Stimulated activated naive CD8-positive, alpha-beta T cell treated with anti-CD3 and anti-CD28 coated beads, Interleukin-15, Interleukin-2, amounts not matched to agents 100 ng/mL and 50 ng/mL, for 24 hours (primary cell): ENCODE data around the gene CAMTA1.
"Not testable (repeated sequence)": the region's sequence is repeated elsewhere in the genome, so short reads cannot be mapped to it uniquely, and the experiment has no call there.

Source experiments
- H3K27ac Mint-ChIP-seq: one replicate; pipeline ENCODE4 v1.8.0; 2021; ENCODE audit warnings: mild to moderate bottlenecking, mixed read lengths
- H3K27me3 Mint-ChIP-seq: one replicate; pipeline ENCODE4 v1.8.0; 2021; ENCODE audit warnings: mixed read lengths
- H3K36me3 Mint-ChIP-seq: one replicate; pipeline ENCODE4 v1.8.0; 2021; ENCODE audit warnings: low read depth, mixed read lengths
- H3K4me1 Mint-ChIP-seq: one replicate; pipeline ENCODE4 v1.8.0; 2021; ENCODE audit warnings: low read depth, mixed read lengths
- H3K4me3 Mint-ChIP-seq: one replicate; pipeline ENCODE4 v1.8.0; 2021; ENCODE audit warnings: mild to moderate bottlenecking, mixed read lengths
- H3K9me3 Mint-ChIP-seq: one replicate; pipeline ENCODE4 v1.8.0; 2021; ENCODE audit warnings: mixed read lengths

CAMTA1 gene

DNA sequence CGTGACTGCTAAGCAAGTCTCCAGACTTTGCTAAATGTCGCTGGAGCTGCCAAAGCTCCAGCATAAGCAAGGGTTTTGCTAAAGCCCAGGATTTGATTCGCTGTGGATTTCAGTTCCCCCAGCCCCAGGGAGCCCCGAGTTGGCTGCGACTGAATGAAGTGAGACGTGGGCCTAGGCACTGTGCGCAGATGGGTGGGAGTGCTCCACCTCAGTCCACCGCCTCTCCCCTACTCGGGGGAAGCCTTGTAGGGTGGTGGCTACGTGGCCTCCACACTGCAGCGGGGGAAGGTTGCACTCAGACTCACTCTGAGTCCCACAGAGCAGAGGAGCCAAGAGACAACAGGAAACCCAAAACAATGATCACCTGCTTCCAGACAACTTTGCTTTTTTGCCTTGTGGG lies 588.0 kb downstream of the CAMTA1 start:
- peaks cover 8% of the 10 kb centered on the region for H3K27me3 Mint-ChIP-seq
- no peaks in the 10 kb centered on the region for H3K4me1 Mint-ChIP-seq
- no peaks in the 10 kb centered on the region for H3K9me3 Mint-ChIP-seq
- H3K36me3 Mint-ChIP-seq, result no peaks in the 10 kb centered on the region
- no peak overlapping the region for H3K4me3 Mint-ChIP-seq
- H3K27ac Mint-ChIP-seq, result no peak overlapping the region

GRCh38 chr1:7373876-7374562 lies 588.8 kb downstream of the CAMTA1 start:
- Mint-ChIP-seq H3K27ac (no peak overlapping the region), H3K9me3 (no peaks in the 10 kb centered on the region), H3K27me3 (peaks cover 9% of the 10 kb centered on the region), H3K4me1 (no peaks in the 10 kb centered on the region), H3K36me3 (no peaks in the 10 kb centered on the region), H3K4me3 (no peak overlapping the region)

DNA sequence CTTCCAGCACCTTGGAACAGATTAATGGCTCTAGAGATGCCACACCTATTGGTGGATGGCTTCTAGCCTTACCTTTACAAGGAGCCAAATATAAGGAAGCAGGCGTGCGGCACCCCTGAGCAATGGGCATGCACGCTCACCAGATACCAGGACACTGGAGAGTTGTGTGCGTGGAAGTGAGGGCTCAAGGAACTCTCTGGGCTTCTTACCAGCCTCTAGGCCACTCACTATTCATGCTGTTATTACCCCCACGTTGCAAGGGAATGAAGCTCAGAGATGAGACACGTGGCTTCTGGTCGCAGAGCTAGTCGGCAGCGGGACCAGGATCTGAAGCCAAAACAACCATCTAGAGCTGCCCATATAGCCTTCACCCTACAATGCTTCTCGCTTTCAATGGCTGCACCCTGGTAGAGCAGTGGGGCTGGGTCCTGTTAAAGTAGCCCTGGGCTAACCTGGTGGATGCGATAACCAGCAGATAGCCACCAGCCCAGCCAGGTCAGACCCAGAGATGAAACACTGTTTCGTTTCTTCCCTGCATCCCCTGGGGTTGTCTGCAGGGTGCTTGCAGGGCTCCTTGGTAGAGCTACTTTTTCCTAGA lies 589.4 kb downstream of the CAMTA1 start:
- no peak overlapping the region for H3K4me3 Mint-ChIP-seq
- H3K4me1 Mint-ChIP-seq, result no peaks in the 10 kb centered on the region
- no peak overlapping the region for H3K27ac Mint-ChIP-seq
- H3K9me3 Mint-ChIP-seq, result no peaks in the 10 kb centered on the region
- H3K36me3 Mint-ChIP-seq, result no peaks in the 10 kb centered on the region
- H3K27me3 Mint-ChIP-seq, result peaks cover 11% of the 10 kb centered on the region

GRCh38 chr1:7375329-7375728 lies 590.1 kb downstream of the CAMTA1 start:
- no peaks in the 10 kb centered on the region for H3K36me3 Mint-ChIP-seq
- peaks cover 11% of the 10 kb centered on the region for H3K27me3 Mint-ChIP-seq
- H3K9me3 Mint-ChIP-seq, result no peaks in the 10 kb centered on the region
- no peak overlapping the region for H3K4me3 Mint-ChIP-seq
- H3K4me1 Mint-ChIP-seq, result no peaks in the 10 kb centered on the region
- H3K27ac Mint-ChIP-seq, result no peak overlapping the region

GRCh38 chr1:7375781-7376660 lies 590.8 kb downstream of the CAMTA1 start:
- peaks cover 11% of the 10 kb centered on the region for H3K27me3 Mint-ChIP-seq
- no peaks in the 10 kb centered on the region for H3K9me3 Mint-ChIP-seq
- no peak overlapping the region for H3K4me3 Mint-ChIP-seq
- no peaks in the 10 kb centered on the region for H3K4me1 Mint-ChIP-seq
- H3K27ac Mint-ChIP-seq, result no peak overlapping the region
- no peaks in the 10 kb centered on the region for H3K36me3 Mint-ChIP-seq

GRCh38 chr1:7376676-7377075 lies 591.4 kb downstream of the CAMTA1 start:
- H3K4me1 Mint-ChIP-seq, result no peaks in the 10 kb centered on the region
- H3K27ac Mint-ChIP-seq, result no peak overlapping the region
- no peaks in the 10 kb centered on the region for H3K36me3 Mint-ChIP-seq
- no peak overlapping the region for H3K4me3 Mint-ChIP-seq
- peaks cover 11% of the 10 kb centered on the region for H3K27me3 Mint-ChIP-seq
- no peaks in the 10 kb centered on the region for H3K9me3 Mint-ChIP-seq

GRCh38 chr1:7378346-7379130 lies 593.3 kb downstream of the CAMTA1 start:
- H3K4me1 Mint-ChIP-seq, result no peaks in the 10 kb centered on the region
- peaks cover 14% of the 10 kb centered on the region for H3K27me3 Mint-ChIP-seq
- no peak overlapping the region for H3K4me3 Mint-ChIP-seq
- peaks cover 3% of the 10 kb centered on the region for H3K9me3 Mint-ChIP-seq
- H3K36me3 Mint-ChIP-seq, result no peaks in the 10 kb centered on the region
- no peak overlapping the region for H3K27ac Mint-ChIP-seq

- Mint-ChIP-seq H3K27ac (no peak overlapping the region), H3K4me1 (no peaks in the 10 kb centered on the region), H3K4me3 (no peak overlapping the region), H3K36me3 (no peaks in the 10 kb centered on the region), H3K9me3 (peaks cover 3% of the 10 kb centered on the region), H3K27me3 (peaks cover 10% of the 10 kb centered on the region)
Measured at GRCh38 chr1:7379441-7379971, 594.3 kb downstream of the CAMTA1 start.

DNA sequence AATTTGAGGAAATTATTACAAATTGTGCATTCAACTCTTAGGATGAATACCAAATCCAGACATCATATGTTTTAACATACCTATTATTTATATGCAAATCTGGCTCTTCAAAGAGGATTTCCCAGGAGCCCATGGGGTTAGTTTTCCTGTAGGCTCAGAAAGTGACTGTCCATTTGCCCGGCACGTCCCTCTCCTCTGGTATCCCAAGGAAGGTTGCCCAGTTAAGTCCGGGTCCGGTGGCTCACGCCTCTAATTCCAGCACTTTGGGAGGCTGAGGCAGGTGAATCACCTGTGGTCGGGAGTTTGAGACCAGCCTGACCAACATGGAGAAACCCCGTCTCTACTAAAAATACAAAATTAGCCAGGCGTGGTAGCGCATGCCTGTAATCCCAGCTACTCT lies 594.8 kb downstream of the CAMTA1 start:
- H3K9me3 Mint-ChIP-seq, H3K4me3 Mint-ChIP-seq, H3K27ac Mint-ChIP-seq, H3K27me3 Mint-ChIP-seq, H3K4me1 Mint-ChIP-seq, H3K36me3 Mint-ChIP-seq: not testable (repeated sequence)

DNA sequence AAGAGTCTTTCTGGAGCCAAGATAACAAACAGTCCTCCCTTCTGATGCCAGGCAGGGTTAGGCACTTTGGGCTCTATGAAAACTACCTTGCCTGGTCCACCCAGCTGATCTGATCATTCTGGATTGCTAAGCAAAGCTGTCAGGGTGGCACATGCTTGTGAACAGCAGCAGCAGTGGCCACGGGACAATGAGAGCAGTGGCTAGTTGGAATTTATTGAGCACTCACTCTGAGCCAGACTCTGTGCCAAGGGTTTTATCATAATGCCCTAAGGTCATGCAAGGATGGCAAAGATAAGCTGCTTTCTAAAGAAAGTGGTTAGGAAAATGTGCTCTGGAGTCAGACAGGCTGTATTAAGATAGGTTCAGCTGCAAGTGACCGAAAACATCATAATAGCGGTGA lies 595.5 kb downstream of the CAMTA1 start:
- Mint-ChIP-seq H3K27ac (no peak overlapping the region), H3K27me3 (peaks cover 10% of the 10 kb centered on the region), H3K9me3 (peaks cover 3% of the 10 kb centered on the region), H3K36me3 (no peaks in the 10 kb centered on the region), H3K4me3 (no peak overlapping the region), H3K4me1 (no peaks in the 10 kb centered on the region)

DNA sequence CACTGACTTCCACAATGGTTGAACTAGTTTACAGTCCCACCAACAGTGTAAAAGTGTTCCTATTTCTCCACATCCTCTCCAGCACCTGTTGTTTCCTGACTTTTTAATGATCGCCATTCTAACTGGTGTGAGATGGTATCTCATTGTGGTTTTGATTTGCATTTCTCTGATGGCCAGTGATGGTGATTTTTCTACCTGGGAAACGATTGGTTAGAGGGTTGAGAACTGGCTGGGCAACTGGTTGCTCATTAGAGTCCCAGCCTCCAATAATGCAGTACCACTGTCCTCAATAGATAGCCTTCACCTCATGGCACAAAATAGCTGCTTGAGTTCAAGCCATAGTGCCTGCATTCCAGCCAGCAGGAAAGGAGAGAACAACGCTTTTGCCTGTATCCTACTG lies 596.5 kb downstream of the CAMTA1 start:
- H3K4me1 Mint-ChIP-seq, H3K4me3 Mint-ChIP-seq, H3K27ac Mint-ChIP-seq, H3K9me3 Mint-ChIP-seq, H3K27me3 Mint-ChIP-seq, H3K36me3 Mint-ChIP-seq: not testable (repeated sequence)

DNA sequence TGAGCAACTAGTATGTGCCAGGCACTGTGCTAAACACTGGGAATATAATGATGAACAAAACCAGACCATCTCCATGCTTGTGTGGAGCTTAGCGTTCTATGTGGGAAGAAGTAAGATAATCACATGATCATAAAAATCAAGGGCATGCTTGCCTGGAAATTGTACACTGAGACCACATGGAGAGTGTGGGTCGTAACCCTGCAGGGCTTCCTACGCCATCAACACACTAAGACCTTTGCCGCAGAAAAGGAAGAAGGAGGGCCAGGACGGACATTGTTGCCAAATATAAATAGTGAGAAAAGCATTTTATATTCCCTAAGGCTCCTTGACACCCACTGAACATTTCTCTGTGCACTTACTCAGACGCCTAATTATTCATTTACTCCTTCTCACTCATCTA lies 597.7 kb downstream of the CAMTA1 start:
- no peaks in the 10 kb centered on the region for H3K36me3 Mint-ChIP-seq
- H3K9me3 Mint-ChIP-seq, result peaks cover 3% of the 10 kb centered on the region
- H3K4me3 Mint-ChIP-seq, result no peak overlapping the region
- no peak overlapping the region for H3K27ac Mint-ChIP-seq
- no peaks in the 10 kb centered on the region for H3K4me1 Mint-ChIP-seq
- peaks cover 9% of the 10 kb centered on the region for H3K27me3 Mint-ChIP-seq

DNA sequence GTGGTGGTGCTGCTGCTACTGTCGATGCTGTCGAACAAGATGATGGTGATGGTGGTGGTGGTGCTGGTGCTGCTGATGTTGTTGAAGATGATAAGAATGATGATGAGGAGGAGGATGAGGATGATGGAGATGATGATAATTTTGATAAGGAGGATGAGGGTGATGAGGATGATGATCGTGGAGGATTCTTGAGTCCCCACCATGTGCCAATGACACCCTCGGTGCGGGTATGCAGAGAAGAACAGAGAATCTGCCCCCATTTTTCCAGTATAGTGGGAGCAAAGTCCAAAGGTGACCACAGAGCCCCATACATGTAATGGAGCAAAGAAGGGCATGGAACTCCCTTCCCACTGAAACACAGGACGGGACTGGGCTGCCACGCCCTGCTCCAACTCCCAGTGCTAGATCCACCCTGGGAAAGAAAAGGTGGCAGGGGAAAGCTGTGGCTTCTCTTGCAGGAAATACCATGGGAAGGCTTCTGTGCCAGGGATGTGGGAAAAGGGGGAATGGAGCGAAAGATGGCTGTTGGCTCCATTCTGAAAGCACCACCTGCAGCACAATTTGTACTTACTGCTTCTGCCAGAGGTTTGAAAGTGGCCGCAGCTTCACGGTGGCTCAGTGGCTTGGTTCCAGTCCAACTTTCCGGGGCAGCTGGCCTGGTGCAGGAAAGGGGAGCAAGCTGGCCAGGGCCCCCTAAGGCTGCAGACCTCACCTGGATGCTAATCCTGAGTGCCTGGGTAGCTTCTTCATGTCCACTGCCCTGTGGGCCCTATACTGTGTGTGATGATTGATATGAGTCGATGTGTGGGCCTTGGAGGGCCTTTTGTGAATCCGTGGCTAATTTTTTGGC lies 598.6 kb downstream of the CAMTA1 start:
- H3K36me3 Mint-ChIP-seq, result no peaks in the 10 kb centered on the region
- H3K27me3 Mint-ChIP-seq, result peaks cover 6% of the 10 kb centered on the region
- H3K27ac Mint-ChIP-seq, result no peak overlapping the region
- H3K9me3 Mint-ChIP-seq, result peaks cover 3% of the 10 kb centered on the region
- no peaks in the 10 kb centered on the region for H3K4me1 Mint-ChIP-seq
- H3K4me3 Mint-ChIP-seq, result no peak overlapping the region

GRCh38 chr1:7384679-7385078 lies 599.4 kb downstream of the CAMTA1 start:
- H3K27ac Mint-ChIP-seq, result no peak overlapping the region
- no peak overlapping the region for H3K4me3 Mint-ChIP-seq
- H3K27me3 Mint-ChIP-seq, result peaks cover 3% of the 10 kb centered on the region
- no peaks in the 10 kb centered on the region for H3K4me1 Mint-ChIP-seq
- peaks cover 3% of the 10 kb centered on the region for H3K9me3 Mint-ChIP-seq
- no peaks in the 10 kb centered on the region for H3K36me3 Mint-ChIP-seq
